K562 treated with DMSO at 1 percent for 24 hours (cell line): ENCODE results near the gene DTWD2. TPM values are rescaled to one million over a fixed set of nuclear protein-coding genes. Genes with fewer than 3 reads are reported as not detected.

Experiments
- total RNA-seq: library from RNA; unstranded; fragments of 300-600 nt; gene quantifications from 2 replicates; pipeline ENCODE4 v1.2.3, GENCODE V29; 2022; ENCODE audit warnings: low read depth; ENCODE audit not compliant: insufficient read depth

Gene DTWD2
- 5.1 and 5.7 TPM in 2 replicates for total RNA-seq

GRCh38 chr5:118987988-118988865, at the start of gene DTWD2:
Gene DTWD2 (minus strand): TSS chr5:118988547. CDS start chr5:118988511, 36 bp downstream.

Other genes starting within 250 kb of the DTWD2 start
- gene DMXL1, start 82.5 kb upstream of the DTWD2 start, total RNA-seq = 10.4 and 18.7 TPM in 2 replicates